ENCODE data around the gene SMPD3.

- TF ChIP-seq CTCF (IDR thresholded peaks at IDR 0.05), result no peak
- no peak for TF ChIP-seq POLR2AphosphoS5 (IDR thresholded peaks at IDR 0.05; ENCODE audit: low read depth, low read length)
- no peak for TF ChIP-seq REST (IDR thresholded peaks at IDR 0.05; ENCODE audit: insufficient read depth in 1 of 2, low read depth in 2 of 2, low read length in 1 of 2)
- no peak for TF ChIP-seq SIN3A (IDR thresholded peaks at IDR 0.05; ENCODE audit: borderline replicate concordance, insufficient read depth, low read depth, low read length)
These were observed 45.2 kb upstream of the SMPD3 start for GRCh38 chr16:68493412-68494070.
